T-helper 1 cell treated with Interleukin-12 subunit alpha and Interleukin-12 subunit beta and Interleukin-4 antibody, amounts not matched to agents 30 ng/mL and 1 ng/mL, for 36 hours (primary cell): Measurements from ENCODE around the gene SAP30. TPM values are rescaled to one million over a fixed set of nuclear protein-coding genes. Genes with fewer than 3 reads are reported as not detected.

Experiments used
- intact Hi-C: fragments of 100-400 bp; cut with micrococcal nuclease; formaldehyde crosslinking; loops from one replicate; pipeline ENCODE4 v1.15.1; 2024
- total RNA-seq: library from RNA; stranded (reverse); gene quantifications from 2 replicates; pipeline ENCODE4 v1.2.3, GENCODE V29; 2022

SAP30 gene
- total RNA-seq, 1 donor from 2014 or later = 22.5 TPM

DNA sequence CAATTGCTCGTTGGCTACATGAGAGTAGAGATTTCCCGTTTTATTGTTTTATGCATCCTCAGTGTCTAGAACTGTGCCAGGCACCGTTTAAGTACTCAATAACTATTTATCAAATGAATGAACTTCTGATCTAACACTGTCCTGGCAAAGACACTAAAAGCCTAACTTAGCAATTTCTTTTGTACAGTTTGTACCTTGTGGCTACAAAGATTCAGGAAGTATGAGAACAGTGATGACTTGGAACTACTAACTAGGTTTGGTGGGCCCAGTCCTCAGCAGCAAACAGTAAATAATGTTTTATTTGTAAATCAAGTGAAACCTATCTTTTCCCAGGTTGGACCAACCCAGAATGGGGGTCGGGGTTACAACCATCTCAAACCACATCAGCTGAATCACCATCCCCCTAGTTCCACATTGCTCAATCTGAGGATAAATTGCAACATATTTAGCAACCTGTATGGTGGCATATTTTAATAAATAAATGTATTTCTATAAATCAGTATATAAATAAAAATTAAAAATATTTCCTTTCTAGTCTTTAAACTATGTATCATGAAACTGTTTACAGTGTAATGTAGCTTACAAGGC lies 40.4 kb downstream of the SAP30 start:
- intact Hi-C loops = no loop called here

DNA sequence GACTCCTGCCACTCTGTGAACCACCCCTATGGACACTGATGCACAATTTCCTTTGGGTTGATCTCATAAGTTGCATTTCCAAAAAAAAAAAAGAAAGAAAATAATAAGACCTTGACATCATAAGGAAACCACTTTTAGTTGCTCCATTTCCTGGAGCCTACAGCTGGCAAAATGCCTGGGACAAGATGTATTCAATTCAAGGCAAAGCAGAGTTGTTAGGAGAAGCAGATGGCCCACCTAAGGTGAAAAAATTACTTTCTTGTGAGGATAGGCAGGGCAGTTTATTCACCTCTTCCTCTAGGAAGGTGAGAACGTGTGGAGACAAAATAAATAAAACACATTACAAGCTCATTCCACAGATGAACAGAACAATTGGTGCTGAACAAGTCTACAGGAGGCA lies 42.3 kb downstream of the SAP30 start:
- intact Hi-C loops = no loop called here

- intact Hi-C loops = no loop called here
These were observed 43.7 kb downstream of the SAP30 start for GRCh38 chr4:173414456-173414855.

- intact Hi-C loops = loop anchor here (5.0 kb wide), 2 partner anchors 248 to 388 kb away; partner anchors contain the start of gene GALNT7
These were observed 44.3 kb downstream of the SAP30 start for GRCh38 chr4:173415092-173415491.

GRCh38 chr4:173415885-173416653 lies 45.3 kb downstream of the SAP30 start:
- intact Hi-C loops = loop anchor here (2.0 to 5.0 kb wide), 3 partner anchors 43 to 389 kb away; partner anchors contain the start of gene GALNT7

- intact Hi-C loops = loop anchor here (1.0 to 5.0 kb wide), 8 partner anchors 45 to 405 kb away; partner anchors contain the start of genes GALNT7 and HMGB2
These were observed 47.1 kb downstream of the SAP30 start for GRCh38 chr4:173417833-173418232.

DNA sequence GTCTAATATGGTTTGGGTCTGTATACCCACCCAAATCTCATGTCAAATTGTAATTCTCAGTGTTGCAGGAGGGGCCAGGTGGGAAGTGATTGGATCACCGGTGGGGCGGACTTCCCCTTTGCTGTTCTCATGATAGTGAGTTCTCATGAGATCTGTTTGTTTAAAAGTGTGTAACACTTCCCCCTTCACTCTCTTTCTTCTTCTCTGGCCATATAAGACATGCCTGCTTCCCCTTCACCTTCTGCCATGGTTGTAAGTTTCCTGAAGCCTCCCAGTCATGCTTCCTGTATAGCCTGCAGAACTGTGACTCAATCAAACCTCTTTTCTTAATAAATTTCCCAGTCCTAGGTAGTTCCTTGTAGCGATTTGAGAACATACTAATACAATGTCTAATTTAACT lies 47.9 kb downstream of the SAP30 start:
- intact Hi-C loops = loop anchor here (5.0 kb wide), 2 partner anchors 251 to 391 kb away; partner anchors contain the start of gene GALNT7

- intact Hi-C loops = loop anchor here (1.0 to 10.0 kb wide), 7 partner anchors 51 to 898 kb away; partner anchors contain the start of genes CEP44 and FBXO8
These were observed 49.6 kb downstream of the SAP30 start for GRCh38 chr4:173420324-173420752.

DNA sequence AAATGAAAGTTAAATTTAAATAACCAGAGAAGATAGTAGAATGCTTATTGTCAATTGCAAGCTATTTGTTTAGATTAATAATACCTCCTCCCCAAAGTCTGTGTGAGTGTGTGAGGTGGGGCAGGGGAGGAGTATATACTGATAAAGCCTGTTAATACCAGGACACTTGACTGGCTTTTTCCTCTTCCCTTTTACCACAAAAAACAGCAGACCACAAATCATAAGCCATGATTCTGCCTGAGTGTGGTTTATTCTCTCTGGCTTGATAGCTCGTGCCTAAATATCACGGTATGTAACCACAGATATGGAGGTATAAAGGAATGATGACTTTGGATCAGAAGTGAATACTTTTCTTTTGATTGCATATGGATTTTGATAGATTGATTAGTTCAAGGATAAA lies 50.0 kb downstream of the SAP30 start:
- intact Hi-C loops = loop anchor here (1.0 to 10.0 kb wide), 7 partner anchors 52 to 898 kb away; partner anchors contain the start of genes CEP44 and FBXO8

DNA sequence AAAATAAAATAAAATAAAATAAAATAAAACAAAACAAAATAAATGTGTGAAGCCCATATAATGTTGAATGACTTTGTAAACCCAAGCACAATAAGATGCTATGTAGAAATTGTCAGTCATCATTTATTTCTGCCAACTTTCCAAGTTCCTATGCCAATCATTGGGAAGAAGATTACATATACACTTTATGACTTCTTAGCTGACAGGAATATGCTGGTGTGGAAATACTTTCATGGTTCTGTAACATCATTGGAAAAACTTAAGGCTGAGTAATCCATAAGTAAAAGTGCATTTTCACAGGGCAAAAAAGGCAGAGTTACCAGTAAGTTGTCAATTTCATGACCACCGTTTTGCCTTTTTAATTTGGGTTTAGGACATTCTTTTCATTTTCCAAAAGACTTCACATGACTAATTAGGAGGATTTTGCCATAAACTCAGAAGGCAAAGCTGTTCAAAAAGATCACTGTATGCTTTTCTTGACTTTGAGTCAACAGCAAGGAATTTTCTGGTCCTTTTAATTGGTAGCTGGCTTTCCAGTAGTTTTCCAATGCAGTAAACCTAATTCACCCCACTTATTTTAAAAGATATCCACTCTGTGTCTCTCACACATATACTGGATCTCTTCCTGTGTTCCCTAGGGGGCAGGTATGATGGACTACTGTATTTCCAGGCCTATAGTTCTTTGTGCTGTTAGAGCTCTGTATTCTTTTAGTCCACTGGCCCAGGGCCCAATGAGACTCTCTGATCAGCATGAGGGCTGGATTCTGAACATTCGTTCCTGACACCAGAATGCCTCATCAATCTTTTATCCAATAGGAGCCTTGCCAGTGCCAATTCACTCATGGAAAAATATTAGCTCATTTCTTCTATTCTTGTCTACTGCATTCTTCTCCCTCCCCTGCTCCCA lies 54.4 kb downstream of the SAP30 start:
- intact Hi-C loops = loop anchor here (10.0 kb wide), 1 partner anchor 860 kb away; the partner anchor contains the start of genes CEP44 and FBXO8

- intact Hi-C loops = loop anchor here (2.0 to 10.0 kb wide), 2 partner anchors 15 to 859 kb away; partner anchors contain the start of genes CEP44 and FBXO8
These were observed 55.3 kb downstream of the SAP30 start for GRCh38 chr4:173426064-173426463.

Other genes starting within 250 kb of the SAP30 start
- gene GALNT7, start 202.1 kb upstream of the SAP30 start, total RNA-seq = 16.5 and 18.6 TPM in 2 replicates
- 486 and 489 TPM in 2 replicates for gene HMGB2, start 36.6 kb upstream of the SAP30 start, total RNA-seq
- not detected in 2 replicates for gene SCRG1, start 28.2 kb downstream of the SAP30 start, total RNA-seq
- gene HAND2, start 159.3 kb downstream of the SAP30 start, total RNA-seq = not detected in 2 replicates